MM.1S (cell line): ENCODE results near the gene ORAI1.

ENCODE experiments used
- DNase-seq: peaks from one replicate; pipeline ENCODE4 v3.0.0-alpha.2; 2015
- H2AFZ ChIP-seq: fragments of 300-600 bp; sonication (generic); 2 replicates; pipeline ENCODE4 v1.6.0; 2016; ENCODE audit warnings: antibody characterized with exemption, low read length
- H3F3A ChIP-seq: fragments of 300-600 bp; sonication (generic); 2 replicates; pipeline ENCODE4 v1.6.1; 2016; ENCODE audit warnings: mild to moderate bottlenecking, antibody characterized with exemption, low read length, moderate library complexity, mixed read lengths; ENCODE audit not compliant: insufficient read depth
- H3K27ac ChIP-seq: fragments of 300-600 bp; sonication (generic); 2 replicates; pipeline ENCODE4 v1.5.1; 2016; ENCODE audit warnings: mild to moderate bottlenecking, low read length
- H3K27me3 ChIP-seq: fragments of 300-600 bp; sonication (generic); replicated peaks from 2 replicates; pipeline ENCODE4 v1.6.0; 2016; ENCODE audit warnings: low read length; ENCODE audit not compliant: insufficient read depth
- H3K36me3 ChIP-seq: fragments of 300-600 bp; sonication (generic); replicated peaks from 2 replicates; pipeline ENCODE4 v1.6.1; 2016; ENCODE audit warnings: mild to moderate bottlenecking, low read length, mixed read lengths; ENCODE audit not compliant: insufficient read depth
- H3K4me1 ChIP-seq: fragments of 300-600 bp; sonication (generic); 2 replicates; pipeline ENCODE4 v1.6.1; 2016; ENCODE audit warnings: low read length, mixed read lengths
- H3K4me2 ChIP-seq: fragments of 300-600 bp; sonication (generic); 2 replicates; pipeline ENCODE4 v1.6.0; 2016; ENCODE audit warnings: low read depth, low read length
- H3K4me3 ChIP-seq: fragments of 300-600 bp; sonication (generic); 2 replicates; pipeline ENCODE4 v1.5.1; 2016; ENCODE audit warnings: low read length, mixed read lengths
- H3K79me2 ChIP-seq: fragments of 300-600 bp; sonication (generic); 2 replicates; pipeline ENCODE4 v1.6.1; 2016; ENCODE audit warnings: mixed run types, low read length, mixed read lengths
- H3K9ac ChIP-seq: fragments of 300-600 bp; sonication (generic); 2 replicates; pipeline ENCODE4 v1.6.1; 2016; ENCODE audit warnings: low read length, mixed read lengths
- H3K9me2 ChIP-seq: fragments of 300-600 bp; sonication (generic); replicated peaks from 2 replicates; pipeline ENCODE4 v1.6.1; 2016; ENCODE audit warnings: mild to moderate bottlenecking, low read length, mixed read lengths; ENCODE audit not compliant: insufficient read depth
- H3K9me3 ChIP-seq: fragments of 300-600 bp; sonication (generic); replicated peaks from 2 replicates; pipeline ENCODE4 v1.6.1; 2016; ENCODE audit warnings: mild to moderate bottlenecking, low read length, mixed read lengths; ENCODE audit not compliant: insufficient read depth
- H4K20me1 ChIP-seq: fragments of 300-600 bp; sonication (generic); 2 replicates; pipeline ENCODE4 v1.6.1; 2016; ENCODE audit warnings: mild to moderate bottlenecking, low read length, moderate library complexity, mixed read lengths; ENCODE audit not compliant: insufficient read depth
- CTCF ChIP-seq: fragments of 300-600 bp; sonication (generic); IDR thresholded peaks from 2 replicates; pipeline ENCODE4 v1.5.1; 2016; ENCODE audit warnings: antibody characterized with exemption, low read length, mixed read lengths
- EZH2 ChIP-seq: fragments of 300-600 bp; sonication (generic); optimal IDR thresholded peaks from 2 replicates; pipeline ENCODE3; 2017; ENCODE audit warnings: low read depth, mild to moderate bottlenecking, antibody characterized with exemption, low read length, mixed read lengths
- EZH2phosphoT487 ChIP-seq: fragments of 300-600 bp; sonication (generic); IDR thresholded peaks from 2 replicates; pipeline ENCODE4 v1.6.1; 2018; ENCODE audit warnings: antibody characterized with exemption, low read length

ORAI1 gene

GRCh38 chr12:121590476-121591143, 35.7 kb upstream of the ORAI1 start:
- no peak for TF ChIP-seq CTCF
- no peak for TF ChIP-seq EZH2
- no peak for TF ChIP-seq EZH2phosphoT487
- no peaks in the 10 kb centered on the region for H3K79me2 ChIP-seq
- DNase-seq: peak; percentile 78
- peak overlapping the region; percentile 50 for H3K4me3 ChIP-seq
- H3K9ac ChIP-seq: peak overlapping the region; percentile 70
- no peaks in the 10 kb centered on the region for H3K36me3 ChIP-seq
- H3K27me3 ChIP-seq: no peaks in the 10 kb centered on the region
- peaks cover 7% of the 10 kb centered on the region for H3F3A ChIP-seq
- H4K20me1 ChIP-seq: no peaks in the 10 kb centered on the region
- H3K27ac ChIP-seq: peak overlapping the region; percentile 86
- no peaks in the 10 kb centered on the region for H3K9me2 ChIP-seq
- H3K4me2 ChIP-seq: peak overlapping the region; percentile 88
- H2AFZ ChIP-seq: peak overlapping the region; percentile 88
- H3K9me3 ChIP-seq: no peaks in the 10 kb centered on the region
- 0 out of 2 replicates have a peak, but pooled peaks cover 3% of the 10 kb centered on the region for H3K4me1 ChIP-seq

GRCh38 chr12:121592320-121592719, 34.0 kb upstream of the ORAI1 start:
- Histone ChIP-seq H3K9me2 (no peaks in the 10 kb centered on the region), H4K20me1 (no peaks in the 10 kb centered on the region), H3K4me2 (no peak overlapping the region), H2AFZ (no peak overlapping the region), H3K9me3 (no peaks in the 10 kb centered on the region), H3K9ac (no peak overlapping the region), H3K79me2 (no peaks in the 10 kb centered on the region), H3F3A (peaks cover 7% of the 10 kb centered on the region), H3K36me3 (no peaks in the 10 kb centered on the region), H3K27ac (no peak overlapping the region), H3K27me3 (no peaks in the 10 kb centered on the region), H3K4me1 (0 out of 2 replicates have a peak, but pooled peaks cover 3% of the 10 kb centered on the region), H3K4me3 (no peak overlapping the region)
- TF ChIP-seq CTCF (no peak), EZH2phosphoT487 (no peak), EZH2 (no peak)
- no peak for DNase-seq

- no peaks in the 10 kb centered on the region for H3K36me3 ChIP-seq
- H3K9ac ChIP-seq: no peak overlapping the region
- DNase-seq: no peak
- H4K20me1 ChIP-seq: no peaks in the 10 kb centered on the region
- no peak overlapping the region for H2AFZ ChIP-seq
- H3K4me2 ChIP-seq: no peak overlapping the region
- 0 out of 2 replicates have a peak, but pooled peaks cover 3% of the 10 kb centered on the region for H3K4me1 ChIP-seq
- no peaks in the 10 kb centered on the region for H3K9me3 ChIP-seq
- H3K27ac ChIP-seq: no peak overlapping the region
- no peaks in the 10 kb centered on the region for H3K27me3 ChIP-seq
- peaks cover 4% of the 10 kb centered on the region for H3F3A ChIP-seq
- TF ChIP-seq EZH2: no peak
- no peak for TF ChIP-seq CTCF
- no peak for TF ChIP-seq EZH2phosphoT487
- no peak overlapping the region for H3K4me3 ChIP-seq
- no peaks in the 10 kb centered on the region for H3K9me2 ChIP-seq
- no peaks in the 10 kb centered on the region for H3K79me2 ChIP-seq
These were observed 30.8 kb upstream of the ORAI1 start for GRCh38 chr12:121595520-121595919.
